NCI-H2107 treated with DMSO at 0.1 percent for 48 hours (cell line): ENCODE data around the gene FUT1.
A peak's percentile ranks its signal among the peaks of the same experiment; 100 is the strongest.
"Not testable (repeated sequence)": the region's sequence is repeated elsewhere in the genome, so short reads cannot be mapped to it uniquely, and the experiment has no call there.

ENCODE experiments used
- DNase-seq: peaks from one replicate; lab custom pipeline; 2025; ENCODE audit not compliant: unreplicated experiment; lab: John Stamatoyannopoulos, UW

FUT1 gene

DNA sequence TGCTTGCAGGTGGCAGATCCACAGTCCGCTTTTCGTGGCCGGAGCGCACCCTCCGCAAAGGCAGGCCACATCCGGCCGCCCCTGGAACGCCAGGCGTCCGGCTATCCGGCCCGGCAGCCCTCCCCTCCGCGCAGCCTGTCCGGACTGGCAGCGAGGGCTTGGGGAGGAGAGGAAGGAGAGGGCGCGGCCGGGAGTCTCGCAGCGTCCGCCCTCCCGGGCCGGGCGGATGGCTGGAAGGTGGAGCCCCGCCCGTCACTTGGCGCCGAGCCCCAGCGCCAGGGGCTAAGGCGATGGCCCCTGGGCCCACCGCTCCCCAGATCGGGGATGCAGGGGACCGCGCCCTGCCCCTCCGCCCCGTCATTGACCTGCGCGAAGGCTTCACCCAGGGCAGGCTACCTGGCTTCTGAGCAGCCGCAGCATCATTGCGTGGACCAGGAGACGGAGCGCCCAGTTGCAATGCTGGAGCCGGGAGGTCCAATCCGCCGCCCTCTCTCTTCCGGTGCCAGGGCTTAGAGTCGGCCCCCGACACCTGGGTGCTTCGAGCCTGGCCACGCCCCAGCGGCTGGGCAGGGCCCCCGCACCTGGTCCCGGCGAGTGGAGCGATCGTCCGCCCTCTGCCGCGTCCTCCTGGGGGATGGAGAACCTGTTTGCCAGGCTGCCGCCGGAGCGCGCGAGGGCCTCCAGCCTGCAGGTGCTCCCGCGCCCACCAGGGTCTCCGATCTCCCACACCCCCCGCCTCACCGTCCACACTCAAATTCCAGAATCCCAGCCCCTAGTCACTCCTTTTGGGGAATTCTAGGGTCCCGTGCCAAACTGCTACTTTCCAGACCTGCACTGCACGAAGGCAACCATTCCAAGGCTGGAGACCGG is at the start of gene FUT1:
TSS of gene FUT1 (minus strand) at position 146 of the 870 bp plus-strand sequence. CDS start 1,360 bp downstream, outside the sequence.
- peak; percentile 84 for DNase-seq

DNA sequence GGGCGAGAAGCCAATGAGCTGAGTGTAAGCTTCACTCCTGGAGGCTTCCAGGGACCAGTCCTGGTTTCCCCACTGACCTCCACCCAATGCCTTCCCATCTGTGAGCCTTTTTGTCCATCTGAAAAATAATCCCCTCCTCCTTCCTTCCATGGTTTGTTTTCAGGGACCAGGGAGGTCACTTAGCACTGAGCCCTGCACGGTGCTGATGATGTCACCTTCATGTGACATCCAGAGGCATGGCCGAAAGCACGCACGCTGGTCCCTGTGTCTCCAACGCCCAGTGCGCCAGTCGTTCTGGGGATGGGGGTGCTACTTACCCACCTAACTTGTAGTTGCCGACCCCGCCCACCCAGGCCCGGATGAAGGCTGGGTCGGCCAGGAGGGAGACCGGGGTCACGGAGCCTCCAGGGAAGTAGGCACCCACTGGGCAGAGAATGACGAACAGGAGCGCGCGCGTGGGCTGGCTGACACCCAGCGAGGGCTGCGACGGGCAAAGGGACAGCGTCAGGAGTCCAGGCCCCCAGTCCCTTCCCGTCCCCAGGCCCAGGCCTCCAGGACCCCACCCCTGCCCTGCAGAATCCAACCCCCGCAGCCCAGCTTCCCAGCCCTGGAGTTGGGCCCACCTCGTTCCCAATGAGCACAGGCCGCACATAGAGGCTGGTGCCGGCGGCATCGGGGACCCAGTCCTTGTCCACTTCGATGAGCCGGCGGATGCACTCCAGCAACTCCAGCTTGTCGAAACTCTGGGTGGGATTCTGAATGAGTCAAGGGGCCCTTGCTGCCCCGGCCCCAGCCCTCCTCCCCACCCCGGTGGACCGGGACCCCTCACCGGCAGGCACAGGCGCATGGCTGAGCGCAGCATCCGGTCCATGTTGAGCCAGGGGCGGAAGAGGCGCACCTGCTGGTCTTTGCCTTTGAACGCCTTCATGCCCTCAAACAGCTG is 47.2 kb upstream of the FUT1 start:
- DNase-seq = no peak

GRCh38 chr19:48798937-48799336 is 46.5 kb upstream of the FUT1 start:
- DNase-seq = no peak

GRCh38 chr19:48797103-48797502 is 44.7 kb upstream of the FUT1 start:
- DNase-seq = no peak

DNA sequence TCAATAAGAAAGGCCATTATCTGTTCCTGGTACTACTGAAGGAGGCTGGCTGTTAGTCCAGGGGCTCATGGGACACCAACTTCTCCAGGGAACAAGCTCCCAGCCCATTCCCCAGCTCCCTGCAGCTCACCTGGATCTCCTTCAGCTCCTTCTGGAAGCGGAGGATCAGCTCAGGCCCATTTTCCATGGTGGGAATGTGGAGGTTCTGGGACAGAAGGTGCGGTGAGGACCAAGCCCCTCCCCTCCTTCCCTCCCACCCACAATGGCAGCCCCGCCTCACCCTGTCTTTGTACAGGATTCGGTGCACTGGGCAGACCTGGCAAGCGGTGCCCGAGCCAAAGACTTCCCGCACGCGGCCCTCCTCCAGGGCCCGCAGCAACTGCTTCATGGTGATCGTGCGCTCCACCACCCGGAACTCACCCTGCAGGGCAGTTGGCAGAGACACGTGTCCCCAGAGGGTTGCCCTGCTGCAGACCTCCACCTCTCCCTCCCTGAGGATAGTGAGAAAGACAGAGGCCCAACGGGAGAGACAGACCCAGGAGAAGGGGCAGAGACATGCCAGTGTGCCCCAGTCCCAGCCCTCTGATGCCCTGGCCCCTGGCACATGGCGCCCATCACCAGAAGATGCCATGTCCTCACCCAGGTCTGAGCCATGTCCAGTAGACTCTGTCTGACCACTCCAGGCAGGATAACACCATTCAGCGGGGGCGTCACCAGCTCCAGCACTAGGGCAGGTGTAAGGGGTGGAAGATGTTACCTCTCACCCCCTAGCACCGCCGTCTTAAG is 44.0 kb upstream of the FUT1 start:
- DNase-seq = no peak

GRCh38 chr19:48795685-48796070 is 43.2 kb upstream of the FUT1 start:
- no peak for DNase-seq

- peak; percentile 62 for DNase-seq
Measured at GRCh38 chr19:48795055-48795684, 42.7 kb upstream of the FUT1 start.

DNA sequence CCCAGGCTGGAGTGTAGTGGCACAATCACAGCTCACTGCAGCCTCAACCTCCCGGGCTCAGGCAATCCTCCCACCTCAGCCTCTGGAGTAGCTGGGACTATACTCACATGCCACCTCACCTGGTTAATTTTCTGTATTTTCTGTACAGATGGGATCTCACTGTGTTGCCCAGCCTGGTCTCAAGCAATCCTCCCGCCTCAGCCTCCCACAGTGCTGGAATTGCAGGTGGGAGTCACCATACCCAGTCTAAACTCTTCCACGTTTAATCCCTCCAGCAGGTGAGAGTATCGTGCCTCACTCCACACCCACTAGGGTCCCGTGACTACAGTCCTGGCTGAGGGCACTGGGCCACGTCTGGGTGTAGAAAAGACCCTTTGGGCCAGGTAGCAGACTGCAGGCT is 41.9 kb upstream of the FUT1 start:
- DNase-seq = no peak

GRCh38 chr19:48793271-48793670 is 40.8 kb upstream of the FUT1 start:
- no peak for DNase-seq

- DNase-seq = not testable (repeated sequence)
Measured at GRCh38 chr19:48787331-48787730, 34.9 kb upstream of the FUT1 start.

DNA sequence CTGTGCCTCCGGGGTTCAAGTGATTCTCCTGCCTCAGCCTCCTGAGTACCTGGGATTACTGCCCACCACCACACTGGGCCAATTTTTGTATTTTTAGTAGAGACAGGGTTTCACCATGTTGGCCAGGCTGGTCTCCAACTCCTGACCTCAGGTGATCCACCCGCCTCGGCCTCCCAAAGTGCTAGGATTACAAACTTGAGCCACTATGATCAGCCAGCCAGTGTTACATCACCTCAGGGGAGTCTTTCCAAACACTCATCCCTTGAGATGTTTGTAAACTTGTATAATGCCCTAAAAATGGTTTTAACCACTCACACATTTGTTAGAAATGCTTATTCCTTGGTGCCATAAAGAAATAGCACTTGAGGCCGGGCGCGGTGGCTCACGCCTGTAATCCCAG is 34.0 kb upstream of the FUT1 start:
- DNase-seq = not testable (repeated sequence)

DNA sequence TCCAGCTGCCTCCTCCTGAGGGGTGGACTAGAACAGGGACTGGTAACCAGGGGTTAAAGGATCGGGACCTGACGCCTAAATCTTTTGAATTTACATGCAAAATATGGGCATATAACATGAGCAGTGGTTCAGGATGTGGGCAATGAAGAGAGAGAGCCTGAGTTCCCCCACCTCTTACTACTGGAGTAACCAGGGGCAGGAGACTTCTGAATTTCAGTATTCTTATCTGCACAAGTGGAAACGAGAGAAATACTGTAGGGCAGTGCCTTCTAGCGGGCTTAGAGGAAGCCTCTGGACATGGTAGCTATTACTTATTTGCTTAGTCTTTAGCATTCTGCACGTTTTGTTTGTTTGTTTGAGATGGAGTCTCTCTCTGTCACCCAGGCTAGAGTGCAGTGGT is 32.1 kb upstream of the FUT1 start:
- DNase-seq = peak; percentile 26

DNA sequence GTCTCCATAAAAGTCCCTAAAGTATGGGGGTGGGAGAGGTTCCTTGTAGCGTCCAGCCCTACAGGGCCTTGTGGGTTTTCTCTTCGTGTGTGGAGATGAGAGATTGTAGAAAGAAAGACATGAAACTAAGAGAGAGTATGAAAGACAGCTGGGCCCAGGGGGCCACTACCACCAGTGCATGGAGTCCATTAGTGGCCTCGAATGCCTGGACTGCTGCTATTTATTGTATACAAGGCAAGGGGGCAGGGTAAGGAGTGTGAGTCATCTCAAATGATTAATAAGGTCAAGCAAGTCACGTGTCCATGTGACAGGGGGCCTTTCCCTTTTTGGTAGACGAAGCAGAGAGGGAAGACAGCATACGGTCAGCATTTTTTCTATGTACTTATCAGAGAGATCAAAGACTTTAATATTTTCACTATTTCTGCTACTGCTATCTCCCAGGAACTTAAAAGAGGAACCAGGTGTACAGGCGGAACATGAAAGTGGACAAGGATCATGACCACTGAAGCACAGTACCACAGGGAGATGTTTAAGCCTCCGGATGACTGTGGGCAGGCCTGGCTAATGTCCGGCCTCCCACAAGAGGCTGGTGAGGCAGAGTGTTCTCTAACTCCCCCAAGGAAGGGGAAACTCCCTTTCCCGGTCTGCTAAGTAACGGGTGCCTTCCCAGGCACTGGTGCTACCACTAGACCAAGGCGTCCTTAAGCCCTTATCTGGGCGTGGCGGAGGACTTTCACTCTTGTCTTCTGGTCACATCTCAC is 28.4 kb upstream of the FUT1 start:
- no peak for DNase-seq

DNA sequence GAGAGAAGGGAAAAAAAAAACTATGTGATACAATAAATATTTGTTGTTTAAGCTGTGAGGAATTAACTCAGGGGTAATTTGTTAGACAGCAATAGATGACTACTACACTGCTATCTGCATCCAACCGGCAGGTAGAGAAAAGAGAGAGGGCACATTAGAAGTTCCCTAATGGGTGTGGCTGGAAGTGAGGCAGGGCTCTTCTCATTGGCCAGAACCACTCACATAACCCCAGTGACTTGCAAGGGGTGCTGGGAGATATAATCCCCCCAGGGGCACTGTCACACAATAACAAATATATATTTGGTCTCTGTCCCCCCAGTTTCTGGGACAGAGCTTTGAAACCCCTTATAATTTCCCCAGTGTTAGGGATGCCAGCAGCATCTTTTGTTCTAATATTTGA is 27.2 kb upstream of the FUT1 start:
- no peak for DNase-seq

- no peak for DNase-seq
Measured at GRCh38 chr19:48777720-48778119, 25.3 kb upstream of the FUT1 start.

GRCh38 chr19:48777139-48777538 is 24.7 kb upstream of the FUT1 start:
- DNase-seq = no peak

DNA sequence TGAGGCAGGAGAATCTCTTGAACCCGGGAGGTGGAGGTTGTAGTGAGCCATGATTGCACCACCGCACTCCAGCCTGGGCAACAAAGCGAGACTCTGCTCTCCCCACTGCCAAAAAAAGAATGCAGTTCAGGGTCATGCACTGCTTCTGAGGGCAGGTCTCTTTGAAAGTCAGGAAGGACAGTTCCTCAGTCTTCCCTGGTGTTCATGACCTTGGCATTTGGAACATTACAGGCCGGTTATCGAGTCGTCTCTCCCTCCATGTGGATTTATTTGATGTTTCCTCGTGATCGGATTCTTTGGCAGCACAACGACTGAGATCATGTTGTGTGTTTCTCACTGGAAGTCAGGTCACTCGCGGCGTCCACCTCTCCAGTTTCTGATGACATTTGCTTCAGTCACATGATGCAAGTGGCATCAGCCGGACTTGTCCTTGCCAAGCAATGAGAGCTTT is 20.1 kb upstream of the FUT1 start:
- no peak for DNase-seq

- DNase-seq = no peak
Measured at GRCh38 chr19:48770734-48771472, 18.5 kb upstream of the FUT1 start.

DNA sequence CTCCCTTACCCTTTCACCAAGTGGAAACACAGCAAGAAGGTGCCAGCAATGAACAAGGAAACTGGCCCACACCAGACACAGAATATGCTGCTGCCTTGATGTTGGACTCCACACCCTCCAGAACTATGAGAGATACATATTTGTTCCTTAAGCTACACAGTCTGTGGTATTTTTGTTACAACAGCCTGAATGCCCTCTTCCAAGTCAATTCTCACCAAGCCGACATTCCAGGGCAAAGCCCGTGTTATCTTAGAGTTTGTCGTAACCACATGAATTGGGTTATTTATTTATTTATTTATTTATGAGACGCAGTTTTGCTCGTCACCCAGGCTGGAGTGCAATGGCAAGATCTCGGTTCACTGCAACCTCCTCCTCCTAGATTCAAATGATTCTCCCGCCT is 17.8 kb upstream of the FUT1 start:
- DNase-seq = no peak
